Mesendoderm (in vitro differentiated cells): Measurements from ENCODE around the gene FATE1.

Source experiments
- DNase-seq: peaks from one replicate; pipeline ENCODE4 v3.0.0; 2013
- H2AK5ac ChIP-seq: 2 replicates; pipeline ENCODE4 v1.6.1; 2013; ENCODE audit warnings: low read length, inconsistent platforms
- H2BK120ac ChIP-seq: 2 replicates; pipeline ENCODE4 v1.6.1; 2013; ENCODE audit warnings: low read depth, mild to moderate bottlenecking, low read length, moderate library complexity, mixed read lengths
- H2BK15ac ChIP-seq: replicated peaks from 2 replicates; pipeline ENCODE4 v1.6.1; 2013; ENCODE audit warnings: low read depth, mild to moderate bottlenecking, moderate library complexity
- H2BK5ac ChIP-seq: 2 replicates; pipeline ENCODE4 v1.6.1; 2013; ENCODE audit warnings: low read length, inconsistent platforms
- H3K18ac ChIP-seq: 2 replicates; pipeline ENCODE4 v1.6.1; 2013; ENCODE audit warnings: mild to moderate bottlenecking, low read length, mixed read lengths
- H3K23ac ChIP-seq: one replicate; pipeline ENCODE4 v1.6.1; 2013; ENCODE audit warnings: low read length
- H3K27ac ChIP-seq: 2 replicates; pipeline ENCODE4 v1.5.1; 2013; ENCODE audit warnings: low read depth, mild to moderate bottlenecking, inconsistent platforms, low read length, moderate library complexity
- H3K27me3 ChIP-seq: 2 replicates; pipeline ENCODE4 v1.6.1; 2013; ENCODE audit warnings: low read length, control low read depth, mild to moderate bottlenecking, inconsistent platforms; ENCODE audit not compliant: insufficient read depth, poor library complexity
- H3K36me3 ChIP-seq: 2 replicates; pipeline ENCODE4 v1.6.1; 2013; ENCODE audit warnings: low read length, inconsistent platforms; ENCODE audit not compliant: control insufficient read depth, insufficient read depth
- H3K4ac ChIP-seq: one replicate; pipeline ENCODE4 v1.6.1; 2013; ENCODE audit warnings: low read depth, mild to moderate bottlenecking, low read length, moderate library complexity
- H3K4me1 ChIP-seq: 2 replicates; pipeline ENCODE4 v1.6.1; 2013; ENCODE audit warnings: low read depth, low read length, inconsistent platforms; ENCODE audit not compliant: control insufficient read depth
- H3K4me2 ChIP-seq: 2 replicates; pipeline ENCODE4 v1.6.1; 2013; ENCODE audit warnings: low read length
- H3K4me3 ChIP-seq: 2 replicates; pipeline ENCODE4 v1.5.1; 2013; ENCODE audit warnings: mild to moderate bottlenecking, low read length
- H3K56ac ChIP-seq: one replicate; pipeline ENCODE4 v1.6.1; 2013; ENCODE audit warnings: low read length
- H3K79me1 ChIP-seq: 2 replicates; pipeline ENCODE4 v1.6.1; 2013; ENCODE audit warnings: low read length, inconsistent platforms
- H3K79me2 ChIP-seq: 2 replicates; pipeline ENCODE4 v1.6.1; 2013; ENCODE audit warnings: mild to moderate bottlenecking, low read length; ENCODE audit not compliant: control insufficient read depth, insufficient read depth
- H3K9ac ChIP-seq: 2 replicates; pipeline ENCODE4 v1.6.1; 2013; ENCODE audit warnings: low read length, inconsistent platforms
- H4K5ac ChIP-seq: one replicate; pipeline ENCODE4 v1.6.1; 2013; ENCODE audit warnings: low read length
- H4K8ac ChIP-seq: one replicate; pipeline ENCODE4 v1.6.1; 2013; ENCODE audit warnings: low read depth, mild to moderate bottlenecking, control low read depth, low read length, moderate library complexity
- WGBS: extraction: QIAGEN DNeasy Blood & Tissue Kit; methylation state at CpG from one replicate; pipeline ENCODE4 v1.1.7; 2013; ENCODE audit warnings: low lambda C conversion rate, missing lambda C conversion rate; ENCODE audit not compliant: insufficient coverage; ENCODE audit errors: extremely low coverage; 5-methylcytosine and 5-hydroxymethylcytosine counted together

FATE1 gene

DNA sequence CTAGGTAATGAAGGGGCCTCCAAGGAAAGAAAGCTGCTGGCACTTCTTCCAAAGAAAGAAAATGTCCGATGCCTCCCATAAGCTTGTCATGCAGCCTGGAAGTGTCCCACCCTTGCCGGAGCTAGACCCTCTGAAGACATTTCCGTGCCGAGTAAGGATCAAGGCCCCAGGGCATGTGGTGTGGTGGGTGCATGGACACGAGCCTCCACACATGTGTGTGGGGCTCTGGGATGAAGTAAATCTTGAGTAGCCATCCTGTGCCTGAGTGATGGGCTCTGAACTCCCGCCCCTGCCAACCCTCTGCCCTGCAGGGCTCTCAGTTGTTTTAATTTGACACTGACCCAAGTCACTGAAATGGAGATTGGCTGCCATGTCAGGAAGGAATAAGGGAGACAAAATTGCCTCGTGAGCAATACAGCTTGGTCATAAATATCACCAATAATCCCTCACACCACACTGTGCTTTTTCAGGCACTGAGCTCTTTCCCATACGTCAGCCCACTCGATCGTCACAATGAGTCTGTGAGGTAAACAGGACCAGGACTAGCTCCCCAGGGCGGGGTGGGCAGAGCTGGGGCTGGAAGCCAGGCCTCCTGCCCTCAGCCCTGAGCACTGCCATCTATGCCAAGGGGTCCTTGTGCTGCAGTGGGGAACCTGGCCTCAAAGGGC lies 43.3 kb downstream of the FATE1 start:
- H2AK5ac ChIP-seq: no peak overlapping the region
- H3K4me1 ChIP-seq: no peaks in the 10 kb centered on the region
- H3K18ac ChIP-seq: no peak overlapping the region
- H3K56ac ChIP-seq: no peak overlapping the region
- no peak overlapping the region for H3K9ac ChIP-seq
- H3K4ac ChIP-seq: no peak overlapping the region
- no peaks in the 10 kb centered on the region for H3K36me3 ChIP-seq
- no peak overlapping the region for H4K5ac ChIP-seq
- WGBS: no CpG with 5 or more reads among the region's 11 CpGs
- H3K4me3 ChIP-seq: no peak overlapping the region
- H3K27me3 ChIP-seq: no peaks in the 10 kb centered on the region
- no peaks in the 10 kb centered on the region for H3K79me1 ChIP-seq
- no peak overlapping the region for H3K27ac ChIP-seq
- no peak overlapping the region for H2BK120ac ChIP-seq
- no peaks in the 10 kb centered on the region for H3K79me2 ChIP-seq
- no peak overlapping the region for H3K23ac ChIP-seq
- H2BK5ac ChIP-seq: no peak overlapping the region
- H3K4me2 ChIP-seq: no peak overlapping the region
- H2BK15ac ChIP-seq: no peak overlapping the region
- DNase-seq: no peak
- H4K8ac ChIP-seq: no peak overlapping the region

GRCh38 chrX:151762802-151763201 lies 47.0 kb downstream of the FATE1 start:
- Histone ChIP-seq H2BK5ac (no peak overlapping the region), H3K56ac (no peak overlapping the region), H4K8ac (no peak overlapping the region), H4K5ac (no peak overlapping the region), H2BK120ac (no peak overlapping the region), H3K4ac (no peak overlapping the region), H3K79me2 (no peaks in the 10 kb centered on the region), H3K4me2 (no peak overlapping the region), H3K23ac (no peak overlapping the region), H3K18ac (no peak overlapping the region), H3K4me1 (no peaks in the 10 kb centered on the region), H3K9ac (no peak overlapping the region), H2AK5ac (no peak overlapping the region), H3K79me1 (no peaks in the 10 kb centered on the region), H3K4me3 (no peak overlapping the region), H3K27ac (no peak overlapping the region), H3K36me3 (no peaks in the 10 kb centered on the region), H2BK15ac (no peak overlapping the region), H3K27me3 (no peaks in the 10 kb centered on the region)
- WGBS: no CpG with 5 or more reads among the region's 2 CpGs
- peak; percentile 37 for DNase-seq

GRCh38 chrX:151763711-151764110 lies 47.9 kb downstream of the FATE1 start:
- Histone ChIP-seq H4K8ac (no peak overlapping the region), H3K18ac (no peak overlapping the region), H4K5ac (no peak overlapping the region), H3K4me1 (no peaks in the 10 kb centered on the region), H2BK5ac (no peak overlapping the region), H3K36me3 (no peaks in the 10 kb centered on the region), H3K4ac (no peak overlapping the region), H3K79me1 (no peaks in the 10 kb centered on the region), H2BK15ac (no peak overlapping the region), H2BK120ac (no peak overlapping the region), H3K4me3 (no peak overlapping the region), H3K23ac (no peak overlapping the region), H3K56ac (no peak overlapping the region), H3K79me2 (no peaks in the 10 kb centered on the region), H3K27me3 (no peaks in the 10 kb centered on the region), H2AK5ac (no peak overlapping the region), H3K4me2 (no peak overlapping the region), H3K27ac (no peak overlapping the region), H3K9ac (no peak overlapping the region)
- WGBS: no CpG with 5 or more reads among the region's 8 CpGs
- DNase-seq: no peak

GRCh38 chrX:151765026-151765425 lies 49.2 kb downstream of the FATE1 start:
- Histone ChIP-seq H3K9ac (no peak overlapping the region), H3K4me3 (no peak overlapping the region), H3K79me1 (no peaks in the 10 kb centered on the region), H3K23ac (no peak overlapping the region), H3K4ac (no peak overlapping the region), H3K4me2 (no peak overlapping the region), H3K56ac (no peak overlapping the region), H3K4me1 (no peaks in the 10 kb centered on the region), H3K27me3 (no peaks in the 10 kb centered on the region), H2BK5ac (no peak overlapping the region), H3K18ac (no peak overlapping the region), H2BK120ac (no peak overlapping the region), H3K27ac (no peak overlapping the region), H3K36me3 (no peaks in the 10 kb centered on the region), H4K8ac (no peak overlapping the region), H2AK5ac (no peak overlapping the region), H3K79me2 (no peaks in the 10 kb centered on the region), H4K5ac (no peak overlapping the region), H2BK15ac (no peak overlapping the region)
- no peak for DNase-seq
- WGBS: no CpG with 5 or more reads among the region's 2 CpGs

- no peak overlapping the region for H3K18ac ChIP-seq
- no CpG with 5 or more reads among the region's 3 CpGs for WGBS
- H3K27ac ChIP-seq: no peak overlapping the region
- H2BK5ac ChIP-seq: no peak overlapping the region
- H2BK120ac ChIP-seq: no peak overlapping the region
- no peak overlapping the region for H3K4ac ChIP-seq
- no peaks in the 10 kb centered on the region for H3K79me1 ChIP-seq
- H2AK5ac ChIP-seq: no peak overlapping the region
- no peak overlapping the region for H4K5ac ChIP-seq
- no peak overlapping the region for H3K4me2 ChIP-seq
- H3K27me3 ChIP-seq: no peaks in the 10 kb centered on the region
- H3K56ac ChIP-seq: no peak overlapping the region
- H3K9ac ChIP-seq: no peak overlapping the region
- H3K23ac ChIP-seq: no peak overlapping the region
- no peaks in the 10 kb centered on the region for H3K36me3 ChIP-seq
- no peaks in the 10 kb centered on the region for H3K4me1 ChIP-seq
- H4K8ac ChIP-seq: no peak overlapping the region
- no peak overlapping the region for H2BK15ac ChIP-seq
- no peaks in the 10 kb centered on the region for H3K79me2 ChIP-seq
- DNase-seq: no peak
- no peak overlapping the region for H3K4me3 ChIP-seq
Measured at GRCh38 chrX:151771726-151772125, 55.9 kb downstream of the FATE1 start.
